ENCODE measurements around the gene TP53INP2. TPM values are rescaled to one million over a fixed set of nuclear protein-coding genes. Genes with fewer than 3 reads are reported as not detected.

The TP53INP2 gene
- total RNA-seq, 1 donor from 2014 or later: 4.0 TPM

GRCh38 chr20:34724172-34724571 is 20.0 kb downstream of the TP53INP2 start:
- ChIA-PET CTCF (interaction anchor here (0.6 kb wide), 1 partner anchor 309 kb away, joined by 3 read pairs; no protein-coding TSS in a partner anchor), POLR2A (interaction anchor here (0.7 kb wide), 1 partner anchor 76 kb away, joined by 3 read pairs; no protein-coding TSS in a partner anchor)
- TF ChIP-seq, protein P1, sequence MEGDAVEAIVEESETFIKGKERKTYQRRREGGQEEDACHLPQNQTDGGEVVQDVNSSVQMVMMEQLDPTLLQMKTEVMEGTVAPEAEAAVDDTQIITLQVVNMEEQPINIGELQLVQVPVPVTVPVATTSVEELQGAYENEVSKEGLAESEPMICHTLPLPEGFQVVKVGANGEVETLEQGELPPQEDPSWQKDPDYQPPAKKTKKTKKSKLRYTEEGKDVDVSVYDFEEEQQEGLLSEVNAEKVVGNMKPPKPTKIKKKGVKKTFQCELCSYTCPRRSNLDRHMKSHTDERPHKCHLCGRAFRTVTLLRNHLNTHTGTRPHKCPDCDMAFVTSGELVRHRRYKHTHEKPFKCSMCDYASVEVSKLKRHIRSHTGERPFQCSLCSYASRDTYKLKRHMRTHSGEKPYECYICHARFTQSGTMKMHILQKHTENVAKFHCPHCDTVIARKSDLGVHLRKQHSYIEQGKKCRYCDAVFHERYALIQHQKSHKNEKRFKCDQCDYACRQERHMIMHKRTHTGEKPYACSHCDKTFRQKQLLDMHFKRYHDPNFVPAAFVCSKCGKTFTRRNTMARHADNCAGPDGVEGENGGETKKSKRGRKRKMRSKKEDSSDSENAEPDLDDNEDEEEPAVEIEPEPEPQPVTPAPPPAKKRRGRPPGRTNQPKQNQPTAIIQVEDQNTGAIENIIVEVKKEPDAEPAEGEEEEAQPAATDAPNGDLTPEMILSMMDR (IDR thresholded peaks at IDR 0.05): no peak
- peaks cover 18% of the 10 kb centered on the region for H3K4me1 Mint-ChIP-seq
- H3K9me3 Mint-ChIP-seq: no peaks in the 10 kb centered on the region
- ATAC-seq (ENCODE audit: low read depth): no peak
- intact Hi-C loops (cut with micrococcal nuclease): no loop called here
- DNase-seq: no peak
- no peak overlapping the region for H3K4me3 Mint-ChIP-seq
- H3K36me3 Mint-ChIP-seq (ENCODE audit: low read depth): peaks cover 42% of the 10 kb centered on the region
- no peak overlapping the region for H3K27ac Mint-ChIP-seq
- H3K27me3 Mint-ChIP-seq: no peaks in the 10 kb centered on the region

DNA sequence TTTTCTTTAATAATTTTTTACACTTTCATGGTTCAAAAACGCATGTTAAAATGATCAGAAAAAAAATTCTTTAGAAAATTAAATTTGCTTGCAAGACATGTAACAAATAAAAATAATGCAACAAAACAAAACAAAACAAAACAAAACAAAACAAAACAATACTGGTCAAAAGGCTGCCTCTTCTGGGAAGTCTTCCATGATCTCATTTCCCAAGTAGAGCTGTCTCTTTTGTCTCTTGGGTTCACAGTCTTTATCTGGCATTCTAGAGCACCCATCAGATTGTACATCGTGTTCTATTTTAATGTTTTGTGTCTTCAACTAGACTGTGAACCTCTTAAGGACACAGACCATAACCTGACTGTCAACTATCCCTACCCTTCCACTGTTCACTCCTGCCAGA is 25.3 kb downstream of the TP53INP2 start:
- ATAC-seq (ENCODE audit: low read depth) (no peak), DNase-seq (no peak)
- TF ChIP-seq, protein P1 (IDR thresholded peaks at IDR 0.05): no peak
- no peaks in the 10 kb centered on the region for H3K9me3 Mint-ChIP-seq
- intact Hi-C loops (cut with micrococcal nuclease): no loop called here
- no peaks in the 10 kb centered on the region for H3K27me3 Mint-ChIP-seq
- no peak overlapping the region for H3K27ac Mint-ChIP-seq
- H3K4me3 Mint-ChIP-seq: no peak overlapping the region
- no peaks in the 10 kb centered on the region for H3K4me1 Mint-ChIP-seq
- ChIA-PET CTCF (no interaction called here), POLR2A (no interaction called here)
- peaks cover 51% of the 10 kb centered on the region for H3K36me3 Mint-ChIP-seq (ENCODE audit: low read depth)

- intact Hi-C loops (cut with micrococcal nuclease): no loop called here
- no peaks in the 10 kb centered on the region for H3K9me3 Mint-ChIP-seq
- no peak overlapping the region for H3K27ac Mint-ChIP-seq
- no peaks in the 10 kb centered on the region for H3K4me1 Mint-ChIP-seq
- H3K36me3 Mint-ChIP-seq (ENCODE audit: low read depth): peaks cover 36% of the 10 kb centered on the region
- TF ChIP-seq, protein P1 (IDR thresholded peaks at IDR 0.05): no peak
- CTCF ChIA-PET: interaction anchor here (2.7 kb wide), 1 partner anchor 37 kb away, joined by 7 read pairs; no protein-coding TSS in a partner anchor
- DNase-seq (no peak), ATAC-seq (ENCODE audit: low read depth) (no peak)
- POLR2A ChIA-PET: no interaction called here
- no peaks in the 10 kb centered on the region for H3K27me3 Mint-ChIP-seq
- H3K4me3 Mint-ChIP-seq: no peak overlapping the region
Observed at GRCh38 chr20:34732523-34732922, 28.4 kb downstream of the TP53INP2 start.

- ATAC-seq (ENCODE audit: low read depth) (no peak), DNase-seq (no peak)
- TF ChIP-seq, protein P1 (IDR thresholded peaks at IDR 0.05): no peak
- ChIA-PET CTCF (no interaction called here), POLR2A (interaction anchor here (0.5 kb wide), 1 partner anchor 669 kb away, joined by 8 read pairs; no protein-coding TSS in a partner anchor)
- Mint-ChIP-seq H3K4me1 (no peaks in the 10 kb centered on the region), H3K36me3 (ENCODE audit: low read depth) (peaks cover 32% of the 10 kb centered on the region), H3K9me3 (no peaks in the 10 kb centered on the region), H3K27ac (no peak overlapping the region), H3K27me3 (no peaks in the 10 kb centered on the region), H3K4me3 (no peak overlapping the region)
- intact Hi-C loops (cut with micrococcal nuclease): no loop called here
Observed at GRCh38 chr20:34736106-34736735, 32.1 kb downstream of the TP53INP2 start.

DNA sequence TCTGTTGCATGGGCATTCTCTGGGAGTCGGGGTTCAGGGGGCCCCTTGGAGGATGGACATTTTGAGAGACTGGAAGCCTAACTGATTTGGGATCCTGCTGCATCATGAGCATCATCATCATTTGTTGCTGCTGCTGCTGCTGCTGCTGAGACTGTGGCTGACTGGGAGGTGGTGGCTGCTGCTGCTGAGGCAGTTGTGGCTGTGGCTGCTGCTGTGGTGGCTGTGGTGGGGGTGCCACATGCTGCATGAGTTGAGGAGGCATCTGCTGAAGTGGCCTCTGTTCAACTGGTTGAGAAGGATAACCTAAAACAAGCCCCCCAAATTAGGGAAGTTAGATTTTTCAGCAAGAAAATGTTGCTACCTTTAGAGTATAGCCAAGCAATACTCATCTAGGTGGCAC is 38.9 kb downstream of the TP53INP2 start:
- ChIA-PET CTCF (no interaction called here), POLR2A (no interaction called here)
- no peak overlapping the region for H3K4me3 Mint-ChIP-seq
- H3K36me3 Mint-ChIP-seq (ENCODE audit: low read depth): peaks cover 56% of the 10 kb centered on the region
- no peak overlapping the region for H3K27ac Mint-ChIP-seq
- H3K4me1 Mint-ChIP-seq: no peaks in the 10 kb centered on the region
- DNase-seq (no peak), ATAC-seq (ENCODE audit: low read depth) (no peak)
- H3K9me3 Mint-ChIP-seq: no peaks in the 10 kb centered on the region
- intact Hi-C loops (cut with micrococcal nuclease): no loop called here
- H3K27me3 Mint-ChIP-seq: no peaks in the 10 kb centered on the region
- TF ChIP-seq, protein P1 (IDR thresholded peaks at IDR 0.05): no peak
